KOPT-K1 (cell line): ENCODE data around the gene KRT222.

Source experiments
- H3K27ac ChIP-seq: fragments of 200-600 bp; sonication (generic); 2 replicates; pipeline ENCODE4 v1.5.1; 2016; ENCODE audit warnings: antibody characterized with exemption, mild to moderate bottlenecking, low read depth, low read length; ENCODE audit not compliant: poor library complexity, severe bottlenecking
- H3K36me3 ChIP-seq: fragments of 200-600 bp; sonication (generic); 2 replicates; pipeline ENCODE4 v1.5.1; 2017; ENCODE audit warnings: antibody characterized with exemption, mild to moderate bottlenecking, low read length, moderate library complexity; ENCODE audit not compliant: insufficient read depth
- H3K9me3 ChIP-seq: fragments of 200-600 bp; sonication (generic); 2 replicates; pipeline ENCODE4 v1.5.1; 2017; ENCODE audit warnings: antibody characterized with exemption, low read length, mild to moderate bottlenecking; ENCODE audit not compliant: insufficient read depth, poor library complexity, severe bottlenecking

Gene KRT222

GRCh38 chr17:40664582-40665333, at the start of gene KRT222:
TSS of gene KRT222 (minus strand) at chr17:40665177. CDS start at chr17:40665099, 78 bp downstream.
- Histone ChIP-seq H3K27ac (no peak within 1 kb of the TSS), H3K36me3 (no peaks in the 10 kb centered on the region), H3K9me3 (no peaks in the 10 kb centered on the region)

- no peaks in the 10 kb centered on the region for H3K36me3 ChIP-seq
- H3K9me3 ChIP-seq: no peaks in the 10 kb centered on the region
- H3K27ac ChIP-seq: no peak overlapping the region
These were observed 49.5 kb upstream of the KRT222 start for GRCh38 chr17:40714473-40714872.

GRCh38 chr17:40707745-40708144, 42.8 kb upstream of the KRT222 start:
- Histone ChIP-seq H3K36me3 (no peaks in the 10 kb centered on the region), H3K27ac (no peak overlapping the region), H3K9me3 (no peaks in the 10 kb centered on the region)

- Histone ChIP-seq H3K27ac (no peak overlapping the region), H3K9me3 (no peaks in the 10 kb centered on the region)
These were observed 40.6 kb upstream of the KRT222 start for GRCh38 chr17:40705584-40705983.

GRCh38 chr17:40703652-40704051, 38.7 kb upstream of the KRT222 start, which contains the start of gene KRT24:
TSS of gene KRT24 (minus strand) at chr17:40703752. CDS start at chr17:40703693, 59 bp downstream.
- Histone ChIP-seq H3K9me3 (no peaks in the 10 kb centered on the region), H3K36me3 (no peaks in the 10 kb centered on the region), H3K27ac (no peak within 1 kb of the TSS)

More at GRCh38 chr17:40705584-40705983, 40.6 kb upstream of the KRT222 start:
- H3K36me3 ChIP-seq: no peaks in the 10 kb centered on the region

GRCh38 chr17:40702271-40702670, 37.3 kb upstream of the KRT222 start:
- H3K36me3 ChIP-seq: no peaks in the 10 kb centered on the region
- no peaks in the 10 kb centered on the region for H3K9me3 ChIP-seq
- no peak overlapping the region for H3K27ac ChIP-seq

GRCh38 chr17:40699853-40700252, 34.9 kb upstream of the KRT222 start:
- H3K36me3 ChIP-seq: no peaks in the 10 kb centered on the region
- no peak overlapping the region for H3K27ac ChIP-seq
- H3K9me3 ChIP-seq: no peaks in the 10 kb centered on the region

- no peaks in the 10 kb centered on the region for H3K9me3 ChIP-seq
- H3K36me3 ChIP-seq: no peaks in the 10 kb centered on the region
- H3K27ac ChIP-seq: no peak overlapping the region
These were observed 34.4 kb upstream of the KRT222 start for GRCh38 chr17:40699371-40699770.

- no peaks in the 10 kb centered on the region for H3K9me3 ChIP-seq
- H3K27ac ChIP-seq: no peak overlapping the region
- no peaks in the 10 kb centered on the region for H3K36me3 ChIP-seq
These were observed 32.3 kb upstream of the KRT222 start for GRCh38 chr17:40697297-40697696.

- no peak overlapping the region for H3K27ac ChIP-seq
These were observed 31.7 kb upstream of the KRT222 start for GRCh38 chr17:40696651-40697072.

GRCh38 chr17:40695874-40696472, 31.0 kb upstream of the KRT222 start:
- no peaks in the 10 kb centered on the region for H3K9me3 ChIP-seq
- H3K27ac ChIP-seq: no peak overlapping the region
- no peaks in the 10 kb centered on the region for H3K36me3 ChIP-seq

More at GRCh38 chr17:40696651-40697072, 31.7 kb upstream of the KRT222 start:
- no peaks in the 10 kb centered on the region for H3K36me3 ChIP-seq
- H3K9me3 ChIP-seq: no peaks in the 10 kb centered on the region

GRCh38 chr17:40694584-40694983, 29.6 kb upstream of the KRT222 start:
- Histone ChIP-seq H3K9me3 (no peaks in the 10 kb centered on the region), H3K36me3 (no peaks in the 10 kb centered on the region), H3K27ac (no peak overlapping the region)

GRCh38 chr17:40687106-40687505, 22.1 kb upstream of the KRT222 start:
- H3K27ac ChIP-seq: no peak overlapping the region
- H3K36me3 ChIP-seq: no peaks in the 10 kb centered on the region
- no peaks in the 10 kb centered on the region for H3K9me3 ChIP-seq

GRCh38 chr17:40686192-40686591, 21.2 kb upstream of the KRT222 start:
- Histone ChIP-seq H3K27ac (no peak overlapping the region), H3K36me3 (no peaks in the 10 kb centered on the region), H3K9me3 (no peaks in the 10 kb centered on the region)

GRCh38 chr17:40680998-40681397, 16.0 kb upstream of the KRT222 start:
- no peak overlapping the region for H3K27ac ChIP-seq
- H3K9me3 ChIP-seq: no peaks in the 10 kb centered on the region
- H3K36me3 ChIP-seq: no peaks in the 10 kb centered on the region

GRCh38 chr17:40679523-40679907, 14.5 kb upstream of the KRT222 start:
- Histone ChIP-seq H3K9me3 (no peaks in the 10 kb centered on the region), H3K27ac (no peak overlapping the region), H3K36me3 (no peaks in the 10 kb centered on the region)
